GM19240 (cell line): ENCODE measurements around the gene CTNND2.

Source experiments
- DNase-seq: peaks from one replicate; pipeline ENCODE4 v3.0.0; 2011; ENCODE audit warnings: low spot score; ENCODE audit not compliant: insufficient read length

Gene CTNND2

DNA sequence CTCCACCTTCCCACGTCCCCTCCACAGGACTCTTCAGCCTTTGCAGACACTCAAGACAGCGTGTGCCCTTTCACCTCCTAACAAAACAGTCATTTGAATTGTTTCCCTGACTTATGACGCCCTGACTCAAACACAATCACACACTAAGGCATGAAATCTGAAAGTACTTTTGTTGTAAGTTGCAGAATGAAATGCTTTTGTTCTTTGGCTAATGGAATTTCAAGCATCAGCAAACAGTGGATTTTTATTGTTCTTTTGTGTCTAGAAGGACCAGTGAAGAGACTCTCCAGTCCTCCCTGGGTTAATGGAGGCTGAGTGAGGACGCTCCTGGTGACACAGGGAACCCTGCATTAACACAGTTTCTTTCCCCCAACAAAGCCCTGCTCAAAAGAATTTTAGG is 380.1 kb downstream of the CTNND2 start:
- DNase-seq = no peak

DNA sequence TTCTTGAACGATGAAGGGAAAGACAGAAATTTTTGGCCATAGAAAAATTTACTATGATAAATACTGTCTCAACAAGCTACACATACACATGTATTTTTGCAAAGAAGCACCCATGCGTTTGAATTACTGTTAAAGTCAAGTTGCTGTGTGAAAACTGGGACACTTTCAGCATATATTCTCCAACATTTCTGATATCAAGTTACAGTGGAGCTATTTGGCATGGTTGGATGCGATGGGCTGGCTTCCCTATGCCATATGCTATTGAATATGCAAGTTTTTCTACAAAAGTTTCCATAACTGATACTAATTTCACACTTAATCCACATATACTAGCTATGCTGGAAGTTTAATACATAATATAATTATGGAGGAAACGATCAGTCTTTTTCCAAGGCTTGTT is 381.4 kb downstream of the CTNND2 start:
- DNase-seq = no peak

DNA sequence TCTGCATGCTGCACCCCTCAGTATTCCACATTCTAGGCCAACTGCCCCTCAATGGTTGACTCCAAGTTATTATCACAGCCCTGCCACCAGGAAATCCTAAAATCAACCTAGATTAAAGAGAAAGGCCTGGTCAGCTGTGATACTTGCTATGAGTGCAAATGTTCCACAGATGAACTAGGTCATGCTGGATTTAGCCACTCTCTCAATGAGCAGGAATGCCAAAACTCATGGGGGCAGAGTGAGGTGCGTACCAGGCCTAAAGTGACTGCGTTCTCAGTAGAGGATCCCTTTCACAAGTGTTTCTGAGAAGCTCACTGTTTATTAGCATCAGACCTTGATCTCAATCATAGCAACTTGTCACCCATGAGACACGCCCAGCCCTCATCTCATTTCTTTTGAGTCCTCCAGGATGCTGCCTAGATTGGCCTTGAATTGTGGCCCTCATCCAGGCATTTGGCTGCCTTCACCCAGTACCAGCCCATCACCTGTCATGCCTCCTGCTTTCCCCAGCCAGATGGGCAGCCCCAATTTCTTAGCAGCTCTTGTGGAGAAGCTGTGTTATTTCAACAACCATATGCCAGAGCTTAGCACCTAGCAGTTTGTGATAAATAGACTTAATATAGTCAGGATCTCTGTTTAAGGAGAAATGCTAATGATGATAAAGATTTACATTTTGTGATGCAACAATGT is 383.9 kb downstream of the CTNND2 start:
- no peak for DNase-seq

DNA sequence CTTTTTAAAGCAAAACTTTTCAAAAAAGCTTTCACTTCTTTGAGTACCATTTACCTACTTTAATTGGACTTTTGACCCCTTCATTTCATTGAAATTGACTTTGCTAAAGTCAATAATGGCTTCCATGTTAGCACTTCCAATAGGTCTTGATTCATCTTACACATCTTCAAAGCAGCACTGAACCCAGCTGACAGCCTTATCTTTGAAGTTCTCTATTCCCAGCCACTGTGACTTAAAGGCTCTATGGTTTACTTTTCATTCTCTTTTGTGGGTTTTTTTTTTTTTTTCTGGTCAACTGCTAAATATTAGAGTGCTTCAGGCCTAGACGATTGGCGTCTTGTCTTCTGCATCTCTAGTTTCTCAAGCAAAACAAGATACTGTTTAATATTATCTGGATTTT is 385.0 kb downstream of the CTNND2 start:
- DNase-seq = no peak

DNA sequence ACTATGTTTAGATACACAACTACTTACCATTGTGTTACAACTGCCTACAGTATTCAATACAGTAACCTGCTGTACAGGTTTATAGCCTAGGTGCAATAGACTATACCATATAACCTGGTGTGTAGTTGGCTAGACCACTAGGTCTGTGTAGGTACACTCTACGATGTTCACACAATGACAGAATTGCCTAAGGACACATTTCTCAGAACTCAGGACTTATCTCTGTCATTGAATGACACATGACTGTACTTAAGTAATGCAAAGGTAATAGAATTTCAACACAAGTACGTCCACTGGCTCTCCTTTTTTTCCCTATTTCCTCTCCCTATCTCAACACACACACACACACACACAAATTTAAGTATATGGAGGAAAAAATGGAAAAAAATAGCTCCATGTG is 385.6 kb downstream of the CTNND2 start:
- no peak for DNase-seq

DNA sequence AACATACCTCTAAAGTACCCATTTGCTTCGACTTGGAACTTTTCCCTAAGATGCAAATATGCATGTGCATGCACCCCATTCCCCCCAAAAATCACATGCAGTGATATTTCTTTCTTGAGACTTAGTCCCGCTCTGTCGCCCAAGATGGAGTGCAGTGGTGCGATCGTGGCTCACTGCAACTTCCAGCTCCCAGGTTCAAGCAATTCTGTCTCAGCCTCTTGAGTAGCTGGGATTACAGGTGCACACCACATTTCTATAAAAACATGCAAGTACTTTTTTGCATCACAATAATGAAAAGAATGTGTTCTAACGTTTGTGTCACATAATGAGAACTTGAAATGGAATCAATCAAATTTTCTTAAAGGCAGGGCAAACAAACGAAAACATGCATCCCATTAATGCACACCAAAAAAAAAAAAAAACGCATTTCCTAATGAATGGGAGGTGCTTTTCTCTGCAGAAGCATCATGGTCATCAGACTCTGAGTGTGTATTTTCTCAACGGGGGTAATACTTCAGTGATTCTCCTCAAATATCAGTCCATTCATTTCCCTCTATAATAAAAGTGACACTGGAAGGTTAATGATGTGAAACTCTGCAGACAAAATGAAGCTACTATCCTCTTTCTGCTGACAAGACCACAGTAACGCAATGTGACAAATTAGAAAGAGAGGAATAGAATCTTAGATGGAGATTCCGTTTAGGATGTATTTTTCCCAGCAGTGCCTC is 389.4 kb downstream of the CTNND2 start:
- DNase-seq = no peak

DNA sequence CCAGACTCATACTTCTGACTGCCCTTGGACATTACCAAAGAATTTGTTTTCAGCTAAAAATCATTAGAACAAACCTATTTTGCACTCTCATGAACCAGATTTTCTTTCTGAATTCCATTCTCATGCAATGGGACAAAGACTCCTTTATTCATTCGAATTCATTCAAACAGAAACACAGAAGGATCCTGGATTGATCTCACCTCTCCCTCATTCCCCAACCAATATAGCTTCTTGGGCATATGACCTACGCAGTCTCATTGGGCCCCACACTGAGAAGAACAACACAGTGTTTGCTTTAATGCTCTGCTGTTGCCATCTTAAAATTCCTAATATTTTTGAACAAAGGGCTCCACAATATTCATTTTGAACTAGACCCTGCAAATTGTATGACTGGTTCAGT is 392.4 kb downstream of the CTNND2 start:
- no peak for DNase-seq

DNA sequence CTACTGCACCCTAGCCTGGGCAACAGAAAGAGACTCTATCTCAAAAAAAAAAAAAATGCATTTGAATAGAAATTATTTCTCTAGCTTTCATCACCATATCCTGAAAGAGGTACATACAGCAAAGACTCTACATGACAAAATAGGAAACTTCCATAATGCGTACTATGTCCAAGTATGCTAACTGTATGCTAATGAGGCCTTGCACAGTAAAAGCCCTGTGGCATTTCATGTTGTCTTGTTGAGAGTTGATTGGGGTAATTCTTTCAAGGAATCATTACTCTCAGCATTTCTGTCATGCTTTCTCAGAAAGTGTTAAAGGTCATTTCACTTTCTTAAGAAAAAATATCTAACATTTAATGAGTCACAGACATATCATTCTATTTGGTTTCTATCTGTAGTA is 393.4 kb downstream of the CTNND2 start:
- no peak for DNase-seq

DNA sequence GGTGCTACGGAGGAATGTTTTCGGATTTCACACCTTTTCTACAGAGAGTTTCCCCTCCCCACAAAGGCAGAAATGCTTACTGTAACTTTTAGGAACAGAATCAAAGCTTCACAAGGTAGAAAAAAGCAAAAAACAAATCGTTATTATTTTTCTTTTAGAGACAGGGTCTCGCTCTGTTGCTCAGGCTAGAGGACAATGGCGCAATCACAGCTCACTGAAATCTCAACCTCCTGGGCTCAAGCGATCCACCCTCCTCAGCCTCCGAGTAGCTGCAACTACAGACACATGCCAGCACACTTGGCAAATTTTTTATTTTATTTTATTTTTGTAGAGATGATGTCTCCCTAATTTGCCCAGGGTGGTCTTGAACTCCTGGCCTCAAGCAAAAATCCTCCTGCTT is 394.5 kb downstream of the CTNND2 start:
- DNase-seq = no peak

DNA sequence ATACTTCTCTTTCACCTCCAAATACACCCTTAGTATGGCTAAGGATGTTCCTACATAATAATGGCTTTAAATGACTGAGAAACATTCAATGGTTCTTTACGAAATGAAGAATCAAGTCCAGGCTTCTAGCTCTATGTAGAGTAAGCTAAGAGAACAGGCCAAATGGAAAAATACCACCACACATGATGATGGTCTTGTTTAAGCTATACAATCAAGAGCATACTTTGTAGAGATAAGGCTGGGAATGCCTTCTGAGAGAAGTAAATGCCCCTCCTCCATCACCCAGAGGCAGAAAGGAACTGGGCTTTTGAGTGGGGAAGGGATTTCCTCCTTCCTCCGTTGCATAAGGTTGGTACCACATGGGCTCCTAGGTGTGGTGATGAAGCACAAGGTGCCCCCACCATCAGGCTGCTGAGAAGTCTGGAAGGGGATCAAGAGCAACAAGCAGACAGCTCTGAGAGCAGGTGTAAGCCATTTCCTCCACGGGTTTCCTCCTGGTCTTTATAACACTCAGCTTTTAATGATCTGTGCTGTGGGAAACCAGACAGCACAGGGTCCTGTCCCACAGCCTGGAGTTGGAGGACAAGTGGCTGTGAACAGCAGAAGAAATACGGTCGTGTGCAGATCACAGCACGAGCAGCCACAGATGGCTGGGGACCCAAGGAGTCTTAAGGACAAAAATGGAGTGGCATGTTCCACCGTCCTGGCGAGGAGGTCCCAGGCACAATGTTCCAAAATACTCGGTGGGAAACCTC is 396.9 kb downstream of the CTNND2 start:
- DNase-seq = no peak

DNA sequence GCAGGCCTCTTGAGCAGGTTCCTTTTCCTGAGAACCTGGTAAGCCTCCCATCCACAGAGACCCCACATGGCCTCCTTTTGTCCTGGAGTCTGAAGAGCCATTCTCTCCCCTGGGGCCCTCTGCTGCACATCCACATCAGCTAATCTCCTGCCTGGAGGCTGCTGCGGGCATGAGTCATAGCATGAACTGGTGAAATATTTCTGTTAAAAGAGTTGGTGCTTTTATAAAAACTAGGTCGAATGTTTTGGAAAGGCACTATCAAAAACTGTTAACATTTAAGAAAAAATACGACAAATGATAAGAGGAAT is 399.4 kb downstream of the CTNND2 start:
- no peak for DNase-seq

DNA sequence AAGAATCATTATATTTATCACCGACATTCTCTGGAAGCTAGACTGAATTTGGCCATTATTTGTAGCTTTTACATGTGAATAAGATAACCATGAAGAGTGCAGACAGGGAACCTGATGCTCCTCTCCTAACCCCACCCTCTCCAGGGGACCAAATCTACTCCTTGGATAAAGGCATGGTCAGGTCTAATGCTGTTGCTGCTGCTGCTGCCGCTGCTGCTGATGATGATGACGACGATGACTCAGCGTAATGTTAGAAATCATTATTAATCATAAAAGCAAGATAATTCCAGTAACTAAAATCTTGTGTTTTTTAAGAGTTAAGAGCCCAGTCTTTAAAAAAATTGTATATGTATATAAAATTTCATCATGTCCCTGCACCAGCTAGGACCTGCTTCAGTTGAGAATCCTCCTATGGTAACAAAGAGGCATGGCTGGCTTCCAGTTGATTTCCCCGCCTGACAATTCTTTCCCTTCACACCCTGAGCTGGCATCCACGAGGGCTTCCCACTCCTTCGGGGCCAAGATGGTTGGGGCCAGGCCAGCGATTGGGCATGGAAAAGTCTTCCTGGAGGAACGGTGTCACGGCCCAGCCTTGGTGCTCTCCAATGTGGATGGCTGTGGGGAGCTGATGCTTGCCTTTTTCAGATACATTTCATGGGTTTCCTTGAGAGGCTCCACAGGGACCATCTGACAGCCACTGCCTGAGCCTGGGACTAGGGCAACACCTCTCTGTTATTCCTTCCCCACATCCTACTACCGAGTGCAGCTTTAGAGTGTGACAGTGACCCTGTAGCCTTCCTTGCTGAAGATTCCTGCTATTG is 400.0 kb downstream of the CTNND2 start:
- no peak for DNase-seq

DNA sequence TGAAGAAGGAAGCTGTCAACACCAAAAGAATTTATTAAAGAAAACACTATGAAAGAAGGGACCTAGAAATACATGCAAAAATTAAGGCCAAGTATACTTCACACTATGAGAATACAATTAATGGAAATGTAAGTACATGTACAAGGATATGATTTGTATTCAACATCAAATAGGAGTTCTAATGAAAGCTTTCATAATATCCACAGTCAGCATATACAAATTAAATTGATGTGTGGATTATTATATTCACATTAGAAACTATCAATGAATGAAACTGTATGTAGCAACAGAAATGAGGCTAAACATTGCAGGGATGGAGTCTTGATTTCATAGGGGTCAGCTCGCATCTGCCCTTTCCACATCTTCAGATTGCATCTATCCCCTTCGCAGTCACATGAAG is 401.5 kb downstream of the CTNND2 start:
- no peak for DNase-seq

DNA sequence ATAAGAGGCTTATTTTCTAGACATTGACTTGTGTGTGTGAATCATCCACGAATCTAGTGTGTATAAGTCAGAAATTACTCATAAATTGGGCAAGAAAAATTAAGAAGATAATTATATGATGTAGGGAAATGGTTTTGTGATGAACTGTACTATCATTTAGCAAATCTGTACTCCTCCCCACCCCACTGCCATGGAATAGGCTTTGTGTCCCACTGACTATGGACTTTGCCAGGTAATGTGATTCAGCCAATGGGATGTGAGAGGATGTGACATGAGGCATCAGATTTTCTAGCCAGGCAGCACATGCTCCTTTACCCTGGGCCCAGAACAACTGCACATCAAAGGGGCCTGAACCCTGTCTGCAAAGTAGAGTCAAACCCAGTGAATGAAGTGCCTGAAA is 406.6 kb downstream of the CTNND2 start:
- DNase-seq = no peak

DNA sequence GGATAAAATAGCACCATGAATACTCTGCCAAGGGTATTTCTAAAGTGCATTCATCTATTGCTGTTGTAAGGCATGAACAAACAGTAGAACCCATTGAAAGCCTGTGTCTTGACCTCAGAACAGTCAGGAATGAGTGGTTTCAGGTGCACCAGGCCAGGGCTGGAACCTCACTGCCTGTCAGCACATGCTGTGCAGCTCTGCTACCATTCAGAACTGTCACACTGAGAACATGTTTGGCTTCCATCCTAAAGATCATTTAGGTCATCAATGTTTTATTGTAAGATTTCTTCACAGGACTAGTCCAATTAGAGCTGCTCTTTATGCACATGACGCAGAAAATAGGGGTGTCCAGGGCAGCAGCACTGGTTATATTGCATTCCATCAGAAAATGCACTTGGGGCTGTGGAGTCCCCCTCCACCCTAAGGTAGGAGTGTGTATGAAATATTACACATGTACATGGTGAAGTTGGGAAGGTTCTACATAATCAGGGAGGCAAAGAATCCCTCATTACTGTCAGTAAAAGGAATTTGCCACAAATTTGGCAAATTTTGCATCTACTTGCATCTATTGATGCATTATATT is 408.0 kb downstream of the CTNND2 start:
- DNase-seq = no peak

DNA sequence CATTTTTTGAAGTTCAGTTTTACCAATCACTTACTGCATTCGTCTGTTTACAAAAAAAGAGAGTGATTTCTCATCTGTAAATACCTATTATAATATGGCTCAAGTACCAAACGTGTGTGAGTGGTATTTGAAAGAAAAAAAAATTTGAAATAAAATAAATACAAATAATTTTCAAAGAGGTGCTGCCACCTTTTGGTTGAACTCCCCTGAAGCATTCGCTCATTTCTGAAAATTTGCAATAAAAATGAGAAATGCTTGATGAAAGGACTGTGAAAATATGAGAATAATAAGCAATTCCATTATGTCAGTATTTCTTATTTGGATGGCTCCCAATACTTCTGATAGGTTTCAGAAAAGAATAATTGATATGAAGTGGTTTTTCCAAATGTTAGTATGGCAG is 409.9 kb downstream of the CTNND2 start:
- DNase-seq = no peak

DNA sequence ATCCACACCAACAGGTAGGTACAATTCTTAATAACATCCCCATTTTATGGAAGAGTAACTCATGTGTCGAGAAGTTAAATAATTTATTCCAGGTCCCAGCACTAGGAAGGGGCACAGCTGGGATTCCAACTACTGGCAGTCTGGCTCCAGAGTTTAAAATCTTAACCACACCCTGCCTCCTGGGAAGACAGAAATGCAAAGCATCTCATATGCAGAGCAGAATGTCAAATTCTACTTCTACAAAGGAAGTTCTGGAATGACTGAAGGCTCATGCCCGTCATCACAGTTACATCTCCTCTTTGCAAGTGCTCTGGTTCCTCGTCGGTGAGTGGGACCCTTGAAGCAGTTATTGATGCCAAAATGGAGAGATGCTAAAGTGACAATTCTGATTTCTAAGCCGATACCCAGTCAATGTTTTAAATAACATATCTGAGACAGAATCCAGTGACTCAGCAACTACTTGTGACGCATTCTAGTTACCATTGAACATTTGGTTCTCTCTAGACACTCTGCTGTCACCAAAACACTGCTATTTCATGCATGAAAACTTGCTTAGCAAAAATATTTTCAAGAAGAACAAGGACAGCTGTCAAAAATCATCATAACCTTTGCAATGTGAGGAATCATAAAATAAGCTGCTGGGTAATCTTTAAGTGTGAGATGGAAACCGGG is 412.7 kb downstream of the CTNND2 start:
- no peak for DNase-seq

DNA sequence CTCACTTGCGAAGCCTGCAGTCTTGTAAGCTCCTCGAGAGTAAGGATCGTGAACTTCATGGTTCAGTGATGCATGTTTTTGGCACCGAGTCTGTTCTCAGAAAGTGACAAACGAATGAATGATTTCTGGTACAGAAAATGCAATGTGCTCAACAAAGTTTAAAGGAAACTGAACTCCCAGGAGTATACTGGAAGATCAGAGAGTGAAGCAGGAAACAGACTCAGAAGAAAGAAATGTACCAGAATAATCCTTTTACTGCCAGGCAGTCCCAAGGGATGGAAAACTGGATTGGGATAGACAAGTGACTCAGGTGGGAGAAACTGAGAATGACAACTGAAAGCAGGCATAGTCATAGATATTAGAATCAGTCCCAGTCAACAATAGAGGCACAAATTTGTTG is 420.6 kb downstream of the CTNND2 start:
- no peak for DNase-seq

DNA sequence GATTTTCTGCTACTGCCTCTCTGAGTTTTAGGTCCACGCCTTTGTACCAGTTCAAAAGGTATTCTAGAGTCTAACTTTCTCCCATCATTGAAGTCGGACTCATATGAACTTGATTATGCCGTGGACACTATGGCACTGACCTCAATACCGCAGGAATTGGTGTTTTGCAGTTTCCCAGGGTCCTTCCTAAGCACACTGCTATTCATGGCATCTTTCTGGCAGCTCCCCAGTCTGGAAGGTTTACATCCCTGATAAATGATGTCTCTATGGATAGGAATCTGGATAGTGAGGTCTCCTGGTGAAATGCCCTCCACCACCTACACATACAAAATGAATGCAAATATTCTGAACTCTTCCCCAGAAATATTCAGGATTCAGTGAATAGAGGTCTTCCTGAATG is 422.2 kb downstream of the CTNND2 start:
- no peak for DNase-seq

DNA sequence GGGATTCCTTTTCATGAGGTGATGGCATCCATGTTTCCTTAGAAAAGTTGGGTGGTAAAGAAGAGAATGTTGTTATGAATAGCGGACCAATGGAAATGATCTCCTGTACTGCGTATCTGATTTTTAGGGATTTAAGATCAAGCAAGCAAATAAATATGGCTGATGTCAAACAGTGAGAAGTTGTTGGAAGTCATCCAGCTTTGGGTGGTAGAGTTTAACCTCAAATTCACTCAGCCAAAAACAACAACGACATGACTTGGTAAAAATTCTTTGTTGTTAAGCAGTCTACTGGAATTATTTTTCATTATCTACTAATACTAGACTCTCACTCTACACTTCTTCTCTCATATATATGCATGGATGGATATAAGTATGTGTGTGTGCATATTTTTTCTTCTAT is 426.5 kb downstream of the CTNND2 start:
- DNase-seq = no peak

DNA sequence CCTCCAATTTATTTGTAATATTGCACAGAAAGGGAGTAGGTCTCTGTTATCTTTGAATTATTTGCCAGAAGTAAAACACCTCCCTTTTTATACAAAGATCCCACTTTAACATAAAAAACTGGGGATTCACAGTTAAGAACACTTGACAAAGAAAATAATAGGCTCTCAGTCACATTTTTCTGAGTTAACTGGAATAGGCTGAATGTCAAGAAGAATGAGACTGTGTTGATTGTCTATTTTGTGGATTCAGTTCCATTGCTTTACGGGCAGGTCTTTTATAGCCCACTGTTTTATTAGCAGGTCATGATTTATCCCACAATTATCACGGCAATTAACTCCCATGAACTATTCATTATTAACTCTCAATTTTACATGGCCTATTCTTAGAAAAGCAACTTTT is 427.4 kb downstream of the CTNND2 start:
- DNase-seq = no peak
